CD4-positive, alpha-beta T cell (primary cell): ENCODE results near the gene ATG4D. TPM values are rescaled to one million over a fixed set of nuclear protein-coding genes. Genes with fewer than 3 reads are reported as not detected.
"Not testable (repeated sequence)": the region's sequence is repeated elsewhere in the genome, so short reads cannot be mapped to it uniquely, and the experiment has no call there.

Experiments
- ATAC-seq: fragments of 200-7000 bp; cut with Tn5 transposase; one replicate; pipeline ENCODE4 v1.10.0; 2022; ENCODE audit warnings: mild to moderate bottlenecking; ENCODE audit not compliant: poor library complexity
- CTCF ChIA-PET: fragments of 350-600 bp; sonication (Branson Sonifier 250); formaldehyde crosslinking; loops from one replicate; lab custom pipeline; 2021; ENCODE audit warnings: antibody characterized with exemption, inconsistent platforms; lab: Charles Lee
- POLR2A ChIA-PET: fragments of 350-600 bp; sonication (Branson Sonifier 250); formaldehyde crosslinking; loops from one replicate; lab custom pipeline; 2021; ENCODE audit warnings: antibody characterized with exemption, inconsistent platforms; lab: Charles Lee
- DNase-seq, 14 experiments: peaks; one replicate each; pipeline ENCODE4 v3.0.0-alpha.2; 2013 to 2020; ENCODE audit warnings: mixed read lengths in 2 of 14
- H3K27ac ChIP-seq, 2 donors: one replicate each; pipeline versions ENCODE4 v1.5.1 to v1.7.0; 2013; ENCODE audit warnings: low read length in 2 of 2, low read depth in 1 of 2, mild to moderate bottlenecking in 1 of 2
- H3K27me3 ChIP-seq, 2 experiments: 1 replicate in 1 of 2; 2 replicates in 1 of 2; pipeline versions ENCODE4 v1.6.1 to v1.7.0; 2013; ENCODE audit warnings: low read length in 2 of 2, control low read depth in 1 of 2, mild to moderate bottlenecking in 1 of 2, moderate library complexity in 1 of 2; ENCODE audit not compliant: insufficient read depth in 2 of 2, control insufficient read depth in 1 of 2
- H3K36me3 ChIP-seq: one replicate; pipeline ENCODE4 v1.6.1; 2013; ENCODE audit warnings: low read length, control low read depth; ENCODE audit not compliant: insufficient read depth
- H3K4me1 ChIP-seq: one replicate; pipeline ENCODE4 v1.6.1; 2013; ENCODE audit warnings: low read length, control low read depth; ENCODE audit not compliant: insufficient read depth
- H3K4me3 ChIP-seq: one replicate; pipeline ENCODE4 v1.5.1; 2013; ENCODE audit warnings: mild to moderate bottlenecking, low read length, moderate library complexity
- H3K9me3 ChIP-seq, 2 experiments: 1 replicate in 1 of 2; 2 replicates in 1 of 2; pipeline versions ENCODE4 v1.6.1 to v1.7.0; 2013; ENCODE audit warnings: low read length in 2 of 2, mild to moderate bottlenecking in 2 of 2, control low read depth in 1 of 2, moderate library complexity in 1 of 2; ENCODE audit not compliant: control insufficient read depth in 1 of 2, insufficient read depth in 1 of 2
- H3K27ac Mint-ChIP-seq: one replicate; pipeline ENCODE4 v1.8.0; 2020; ENCODE audit warnings: mixed read lengths
- H3K27me3 Mint-ChIP-seq: one replicate; pipeline ENCODE4 v1.8.0; 2021; ENCODE audit warnings: mixed read lengths
- H3K36me3 Mint-ChIP-seq: one replicate; pipeline ENCODE4 v1.8.0; 2021; ENCODE audit warnings: low read depth, mixed read lengths
- H3K4me1 Mint-ChIP-seq: one replicate; pipeline ENCODE4 v1.8.0; 2021; ENCODE audit warnings: low read depth, mixed read lengths
- H3K4me3 Mint-ChIP-seq: one replicate; pipeline ENCODE4 v1.8.0; 2020; ENCODE audit warnings: mild to moderate bottlenecking, mixed read lengths
- H3K9me3 Mint-ChIP-seq: one replicate; pipeline ENCODE4 v1.8.0; 2020; ENCODE audit warnings: mixed read lengths
- CTCF ChIP-seq: fragments of 200-600 bp; IDR thresholded peaks from one replicate; pipeline ENCODE4 v1.8.0; 2022; ENCODE audit warnings: antibody characterized with exemption, mild to moderate bottlenecking
- intact Hi-C, 2 experiments: fragments of 100-400 bp; cut with DNase I in 1 of 2; cut with micrococcal nuclease in 1 of 2; formaldehyde crosslinking; loops; one replicate each; pipeline versions ENCODE4 v1.15.1 to v1.9.0; 2023 to 2025; cut with DNase I, micrococcal nuclease
- total RNA-seq, 174 experiments: library from RNA in 2 of 174; stranded (reverse) in 2 of 174; gene quantifications; one replicate each; pipeline ENCODE4 v1.2.3 and lab custom pipeline; 2021 to 2026

The ATG4D gene
- total RNA-seq, 2 experiments from 2014 or later: 81.1 to 84.6 TPM

GRCh38 chr19:10568826-10569651 is 25.3 kb downstream of the ATG4D start, which contains the start of gene CDKN2D:
CDKN2D (minus strand) TSS chr19:10568979; CDS start chr19:10568653, 326 bp downstream.
- Histone ChIP-seq H3K27ac (peak within 1 kb of the TSS; percentile 76 to 94), H3K4me1 (peaks cover 54% of the 10 kb centered on the region), H3K9me3 (no peaks in the 10 kb centered on the region), H3K36me3 (peaks cover 9% of the 10 kb centered on the region), H3K4me3 (peak within 1 kb of the TSS; percentile 87), H3K27me3 (no peaks in the 10 kb centered on the region)
- intact Hi-C loops: loop anchor here (2.0 to 5.0 kb wide), 4 partner anchors 83 to 302 kb away; partner anchors contain the start of genes CDC37 (in 2 of the 2), CARM1 (in 1 of the 2) and ILF3 (in 1 of the 2)
- ATAC-seq: peak; percentile 72
- ChIA-PET CTCF (interaction anchor here (1.2 to 4.7 kb wide), 3 partner anchors 16 to 130 kb away, joined by 3 to 24 read pairs (median 3); partner anchors contain the start of gene ATG4D), POLR2A (interaction anchor here (0.9 to 5.6 kb wide), 11 partner anchors 16 to 148 kb away, joined by 3 to 81 read pairs (median 6); partner anchors contain the start of genes ATG4D, DNM2, KEAP1 and QTRT1)
- H3K9me3 Mint-ChIP-seq: no peaks in the 10 kb centered on the region
- H3K27ac Mint-ChIP-seq: peak within 1 kb of the TSS; percentile 95
- peaks cover 40% of the 10 kb centered on the region for H3K36me3 Mint-ChIP-seq
- DNase-seq: peak; percentile 99 to 100 (median 100)
- H3K4me3 Mint-ChIP-seq: peak within 1 kb of the TSS; percentile 93
- TF ChIP-seq CTCF: no peak
- H3K27me3 Mint-ChIP-seq: no peaks in the 10 kb centered on the region
- H3K4me1 Mint-ChIP-seq: peaks cover 53% of the 10 kb centered on the region

GRCh38 chr19:10573793-10574192 is 30.1 kb downstream of the ATG4D start:
- DNase-seq, H3K36me3 ChIP-seq, H3K36me3 Mint-ChIP-seq, H3K9me3 ChIP-seq, ATAC-seq, POLR2A ChIA-PET, H3K27me3 Mint-ChIP-seq, H3K27ac Mint-ChIP-seq, H3K4me3 ChIP-seq, H3K4me3 Mint-ChIP-seq, H3K9me3 Mint-ChIP-seq, H3K27ac ChIP-seq, H3K27me3 ChIP-seq: not testable (repeated sequence)
- peaks cover 19% of the 10 kb centered on the region for H3K4me1 Mint-ChIP-seq
- peaks cover 16% of the 10 kb centered on the region for H3K4me1 ChIP-seq
- CTCF ChIA-PET: interaction anchor here (1.1 to 2.3 kb wide), 2 partner anchors 66 to 90 kb away, joined by 3 to 8 read pairs; no protein-coding TSS in a partner anchor
- intact Hi-C loops: loop anchor here (2.0 to 5.0 kb wide), 2 partner anchors 69 to 354 kb away; partner anchors contain the start of genes TIMM29 (in 1 of the 2) and YIPF2 (in 1 of the 2)

- Histone ChIP-seq H3K4me3 (no peak overlapping the region), H3K27ac (no peak overlapping the region), H3K36me3 (no peaks in the 10 kb centered on the region), H3K9me3 (no peaks in the 10 kb centered on the region), H3K27me3 (no peaks in the 10 kb centered on the region), H3K4me1 (peaks cover 11% of the 10 kb centered on the region)
- H3K27me3 Mint-ChIP-seq: no peaks in the 10 kb centered on the region
- no peaks in the 10 kb centered on the region for H3K9me3 Mint-ChIP-seq
- no peak overlapping the region for H3K4me3 Mint-ChIP-seq
- peaks cover 12% of the 10 kb centered on the region for H3K4me1 Mint-ChIP-seq
- intact Hi-C loops: loop anchor here in 1 of 2 experiments (5.0 kb wide), 1 partner anchor 353 kb away; the partner anchor contains the start of genes TIMM29 and YIPF2
- POLR2A ChIA-PET: no interaction called here
- no peak overlapping the region for H3K27ac Mint-ChIP-seq
- no peak for ATAC-seq
- no peak for TF ChIP-seq CTCF
- peak in 1 of 14 experiments; percentile 19 for DNase-seq
- H3K36me3 Mint-ChIP-seq: no peaks in the 10 kb centered on the region
- CTCF ChIA-PET: no interaction called here
These were observed 30.8 kb downstream of the ATG4D start for GRCh38 chr19:10574462-10574861.
